ENCODE measurements around the gene TAX1BP1. TPM values are rescaled to one million over a fixed set of nuclear protein-coding genes. Genes with fewer than 3 reads are reported as not detected.

Gene TAX1BP1
- total and polyA plus RNA-seq, 8 donors: 81.0 to 107 (median 96.2) TPM

GRCh38 chr7:27763983-27764508 is 24.1 kb downstream of the TAX1BP1 start:
- peaks cover 4 to 9% of the 10 kb centered on the region in 2 donors for H3K4me1 ChIP-seq
- H3K27ac ChIP-seq: no peak overlapping the region
- H3K9me3 ChIP-seq: no peaks in the 10 kb centered on the region
- no peak for TF ChIP-seq CTCF (IDR thresholded peaks at IDR 0.05)
- no peak overlapping the region for H3K4me3 ChIP-seq
- no peaks in the 10 kb centered on the region for H3K27me3 ChIP-seq
- DNase-seq (no peak), ATAC-seq (no peak)
- peaks cover 0 to 34% of the 10 kb centered on the region in 2 donors for H3K36me3 ChIP-seq
- intact Hi-C loops (cut with DNase I): no loop called here

- no peaks in the 10 kb centered on the region for H3K9me3 ChIP-seq
- peaks cover 4 to 9% of the 10 kb centered on the region in 2 donors for H3K4me1 ChIP-seq
- intact Hi-C loops (cut with DNase I): no loop called here
- no peak for DNase-seq
- H3K27me3 ChIP-seq: no peaks in the 10 kb centered on the region
- no peak overlapping the region for H3K27ac ChIP-seq
- no peak for ATAC-seq
- H3K4me3 ChIP-seq: no peak overlapping the region
- peaks cover 0 to 27% of the 10 kb centered on the region in 2 donors for H3K36me3 ChIP-seq
- TF ChIP-seq CTCF (IDR thresholded peaks at IDR 0.05): no peak
Observed at GRCh38 chr7:27765841-27766240, 25.9 kb downstream of the TAX1BP1 start.

GRCh38 chr7:27767374-27767773 is 27.4 kb downstream of the TAX1BP1 start:
- intact Hi-C loops (cut with DNase I): no loop called here
- Histone ChIP-seq H3K4me3 (no peak overlapping the region), H3K27me3 (no peaks in the 10 kb centered on the region), H3K9me3 (no peaks in the 10 kb centered on the region), H3K27ac (no peak overlapping the region), H3K36me3 (peaks cover 0 to 28% of the 10 kb centered on the region in 2 donors), H3K4me1 (peaks cover 4 to 9% of the 10 kb centered on the region in 2 donors)
- no peak for DNase-seq
- no peak for ATAC-seq
- TF ChIP-seq CTCF (IDR thresholded peaks at IDR 0.05): no peak

- no peaks in the 10 kb centered on the region for H3K4me1 ChIP-seq
- no peak for ATAC-seq
- peaks cover 0 to 23% of the 10 kb centered on the region in 2 donors for H3K36me3 ChIP-seq
- H3K4me3 ChIP-seq: no peak overlapping the region
- H3K9me3 ChIP-seq: no peaks in the 10 kb centered on the region
- TF ChIP-seq CTCF (IDR thresholded peaks at IDR 0.05): no peak
- DNase-seq: no peak
- intact Hi-C loops (cut with DNase I): no loop called here
- no peaks in the 10 kb centered on the region for H3K27me3 ChIP-seq
- no peak overlapping the region for H3K27ac ChIP-seq
Observed at GRCh38 chr7:27771111-27771510, 31.1 kb downstream of the TAX1BP1 start.

- H3K27me3 ChIP-seq: no peaks in the 10 kb centered on the region
- peaks cover 0 to 22% of the 10 kb centered on the region in 2 donors for H3K36me3 ChIP-seq
- no peaks in the 10 kb centered on the region for H3K9me3 ChIP-seq
- H3K4me1 ChIP-seq: no peaks in the 10 kb centered on the region
- peak; percentile 37 to 45 for TF ChIP-seq CTCF (IDR thresholded peaks at IDR 0.05)
- no peak for ATAC-seq
- DNase-seq: peak in 1 of 4 donors; percentile 49
- intact Hi-C loops (cut with DNase I): no loop called here
- no peak overlapping the region for H3K4me3 ChIP-seq
- no peak overlapping the region for H3K27ac ChIP-seq
Observed at GRCh38 chr7:27774717-27775328, 34.9 kb downstream of the TAX1BP1 start.
